Measurements from ENCODE around the gene ESRRB.

DNA sequence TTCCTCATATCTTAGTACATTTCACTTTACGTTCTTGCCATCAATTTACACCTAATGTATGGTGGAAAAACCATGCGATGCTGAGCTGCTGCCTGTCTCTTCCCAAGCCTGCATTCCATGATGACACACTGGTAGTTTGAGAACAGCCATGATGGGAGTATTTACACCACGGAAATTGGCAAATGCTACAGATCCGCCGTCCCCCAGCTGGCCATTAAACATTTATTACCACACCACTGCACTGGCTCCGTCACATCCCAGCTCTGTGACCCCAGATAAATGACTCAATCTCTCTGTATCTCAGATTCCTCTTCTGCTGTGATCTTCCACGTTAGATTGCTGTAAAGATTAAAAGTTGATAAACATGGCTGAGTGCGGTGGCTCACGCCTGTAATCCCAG is 13.9 kb downstream of the ESRRB start:
- no peak for TF ChIP-seq POLR2AphosphoS5 (IDR thresholded peaks at IDR 0.05; ENCODE audit: low read depth, low read length)
- no peak for TF ChIP-seq FOXP2 (optimal IDR thresholded peaks at IDR 0.05; ENCODE audit: borderline replicate concordance, extremely low read depth, extremely low read length, insufficient read depth)
- no peak for TF ChIP-seq TAF1 (IDR thresholded peaks at IDR 0.05; ENCODE audit: borderline replicate concordance, insufficient read depth, low read length)
- TF ChIP-seq, protein P1, sequence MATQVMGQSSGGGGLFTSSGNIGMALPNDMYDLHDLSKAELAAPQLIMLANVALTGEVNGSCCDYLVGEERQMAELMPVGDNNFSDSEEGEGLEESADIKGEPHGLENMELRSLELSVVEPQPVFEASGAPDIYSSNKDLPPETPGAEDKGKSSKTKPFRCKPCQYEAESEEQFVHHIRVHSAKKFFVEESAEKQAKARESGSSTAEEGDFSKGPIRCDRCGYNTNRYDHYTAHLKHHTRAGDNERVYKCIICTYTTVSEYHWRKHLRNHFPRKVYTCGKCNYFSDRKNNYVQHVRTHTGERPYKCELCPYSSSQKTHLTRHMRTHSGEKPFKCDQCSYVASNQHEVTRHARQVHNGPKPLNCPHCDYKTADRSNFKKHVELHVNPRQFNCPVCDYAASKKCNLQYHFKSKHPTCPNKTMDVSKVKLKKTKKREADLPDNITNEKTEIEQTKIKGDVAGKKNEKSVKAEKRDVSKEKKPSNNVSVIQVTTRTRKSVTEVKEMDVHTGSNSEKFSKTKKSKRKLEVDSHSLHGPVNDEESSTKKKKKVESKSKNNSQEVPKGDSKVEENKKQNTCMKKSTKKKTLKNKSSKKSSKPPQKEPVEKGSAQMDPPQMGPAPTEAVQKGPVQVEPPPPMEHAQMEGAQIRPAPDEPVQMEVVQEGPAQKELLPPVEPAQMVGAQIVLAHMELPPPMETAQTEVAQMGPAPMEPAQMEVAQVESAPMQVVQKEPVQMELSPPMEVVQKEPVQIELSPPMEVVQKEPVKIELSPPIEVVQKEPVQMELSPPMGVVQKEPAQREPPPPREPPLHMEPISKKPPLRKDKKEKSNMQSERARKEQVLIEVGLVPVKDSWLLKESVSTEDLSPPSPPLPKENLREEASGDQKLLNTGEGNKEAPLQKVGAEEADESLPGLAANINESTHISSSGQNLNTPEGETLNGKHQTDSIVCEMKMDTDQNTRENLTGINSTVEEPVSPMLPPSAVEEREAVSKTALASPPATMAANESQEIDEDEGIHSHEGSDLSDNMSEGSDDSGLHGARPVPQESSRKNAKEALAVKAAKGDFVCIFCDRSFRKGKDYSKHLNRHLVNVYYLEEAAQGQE (IDR thresholded peaks at IDR 0.05; ENCODE audit: insufficient read depth in 1 of 2, low read depth in 2 of 2, low read length in 2 of 2): no peak
- TF ChIP-seq SIN3A (IDR thresholded peaks at IDR 0.05; ENCODE audit: borderline replicate concordance, insufficient read depth, low read length): no peak

All from PFSK-1 (cell line).